GM12891 (cell line): ENCODE data around the gene MMRN2.

Experiments
- PAX5 ChIP-seq: IDR thresholded peaks from 2 replicates; pipeline ENCODE4 v1.6.1; 2011; ENCODE audit warnings: low read length, moderate library complexity, mild to moderate bottlenecking; ENCODE audit not compliant: insufficient read depth, severe bottlenecking
- POLR2A ChIP-seq: IDR thresholded peaks from 2 replicates; pipeline ENCODE4 v1.6.1; 2011; ENCODE audit warnings: low read depth, low read length, control low read depth
- POLR2AphosphoS5 ChIP-seq: IDR thresholded peaks from 2 replicates; pipeline ENCODE4 v1.6.1; 2011; ENCODE audit warnings: low read depth, low read length, control low read depth
- TAF1 ChIP-seq: IDR thresholded peaks from 2 replicates; pipeline ENCODE4 v1.6.1; 2011; ENCODE audit warnings: low read depth, low read length, control low read depth

- TF ChIP-seq POLR2A, result no peak
- TF ChIP-seq POLR2AphosphoS5, result no peak
- TF ChIP-seq TAF1, result no peak
- no peak for TF ChIP-seq PAX5
Observed at GRCh38 chr10:86900955-86901354, 56.5 kb downstream of the MMRN2 start.
